ENCODE data around the gene MACROD1.
A peak's percentile ranks its signal among the peaks of the same experiment; 100 is the strongest.

MACROD1 gene, protein sequence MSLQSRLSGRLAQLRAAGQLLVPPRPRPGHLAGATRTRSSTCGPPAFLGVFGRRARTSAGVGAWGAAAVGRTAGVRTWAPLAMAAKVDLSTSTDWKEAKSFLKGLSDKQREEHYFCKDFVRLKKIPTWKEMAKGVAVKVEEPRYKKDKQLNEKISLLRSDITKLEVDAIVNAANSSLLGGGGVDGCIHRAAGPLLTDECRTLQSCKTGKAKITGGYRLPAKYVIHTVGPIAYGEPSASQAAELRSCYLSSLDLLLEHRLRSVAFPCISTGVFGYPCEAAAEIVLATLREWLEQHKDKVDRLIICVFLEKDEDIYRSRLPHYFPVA

DNA sequence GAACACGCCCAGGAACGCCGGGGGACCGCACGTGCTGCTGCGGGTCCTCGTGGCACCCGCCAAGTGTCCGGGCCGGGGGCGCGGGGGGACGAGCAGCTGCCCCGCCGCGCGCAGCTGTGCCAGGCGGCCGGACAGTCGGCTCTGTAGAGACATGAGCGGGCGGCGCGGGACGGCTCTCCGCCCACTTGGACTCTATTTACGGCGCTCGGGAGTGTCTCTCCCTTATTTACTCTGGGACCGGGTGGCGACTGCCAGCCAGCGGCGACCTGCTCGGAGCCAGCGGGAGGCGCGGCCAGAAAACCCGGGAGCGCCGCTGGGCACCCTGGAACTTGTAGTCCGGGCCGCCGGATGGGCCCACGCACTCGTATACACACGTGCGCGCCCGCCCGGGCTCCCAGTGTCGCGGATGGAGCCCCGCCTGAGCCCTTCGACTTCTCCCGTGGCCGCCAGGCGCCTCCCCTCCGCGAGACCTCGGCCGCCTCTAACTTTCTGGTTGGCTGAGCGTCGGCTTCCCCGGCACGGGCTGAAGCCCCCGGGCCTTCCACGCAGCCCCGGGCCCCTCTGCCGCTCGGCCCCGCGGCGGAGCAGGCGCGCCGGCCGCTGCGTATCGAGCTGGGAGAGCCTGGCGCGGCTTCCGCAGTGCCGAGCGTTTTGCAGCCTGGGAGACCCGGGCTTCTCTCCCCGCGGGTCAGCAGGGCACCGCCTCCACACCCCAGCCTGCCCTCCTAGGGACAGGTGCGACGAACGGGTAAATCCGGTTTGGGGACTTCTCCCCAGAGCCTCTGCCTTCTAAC is at the start of gene MACROD1:
TSS of gene MACROD1 (minus strand) at position 272 of the 794 bp plus-strand sequence. CDS start at position 153, 119 bp downstream.
- DNase-seq (ENCODE audit: low read depth), result peak; percentile 78

DNA sequence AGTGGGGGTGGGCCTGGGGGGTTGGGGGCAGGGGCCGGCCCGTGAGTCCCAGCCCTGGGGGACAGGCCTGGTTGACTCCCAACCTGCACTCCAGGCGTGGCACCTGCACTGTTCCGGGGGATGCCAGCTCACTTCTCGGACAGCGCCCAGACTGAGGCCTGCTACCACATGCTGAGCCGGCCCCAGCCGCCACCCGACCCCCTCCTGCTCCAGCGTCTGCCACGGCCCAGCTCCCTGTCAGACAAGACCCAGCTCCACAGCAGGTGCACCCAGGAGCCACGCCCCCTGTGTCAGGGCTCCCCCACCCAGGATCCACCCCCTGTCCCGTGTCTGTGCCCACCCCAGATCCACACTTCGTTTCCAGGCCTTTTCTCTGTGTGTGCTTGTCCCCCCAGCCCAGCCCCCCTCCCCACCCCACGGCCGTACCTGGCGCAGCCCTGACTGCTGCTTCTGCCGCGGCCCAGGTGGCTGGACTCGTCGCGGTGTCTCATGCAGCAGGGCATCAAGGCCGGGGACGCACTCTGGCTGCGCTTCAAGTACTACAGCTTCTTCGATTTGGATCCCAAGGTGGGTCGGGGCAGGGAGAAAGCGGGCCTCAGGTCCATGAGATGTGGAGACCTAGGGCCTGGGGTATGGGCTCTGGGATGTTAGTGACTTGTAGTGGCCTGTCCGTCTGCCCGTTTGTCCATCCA is 45.4 kb upstream of the MACROD1 start:
- no peak for DNase-seq (ENCODE audit: low read depth)

GRCh38 chr11:64210301-64211020 is 44.5 kb upstream of the MACROD1 start:
- no peak for DNase-seq (ENCODE audit: low read depth)

DNA sequence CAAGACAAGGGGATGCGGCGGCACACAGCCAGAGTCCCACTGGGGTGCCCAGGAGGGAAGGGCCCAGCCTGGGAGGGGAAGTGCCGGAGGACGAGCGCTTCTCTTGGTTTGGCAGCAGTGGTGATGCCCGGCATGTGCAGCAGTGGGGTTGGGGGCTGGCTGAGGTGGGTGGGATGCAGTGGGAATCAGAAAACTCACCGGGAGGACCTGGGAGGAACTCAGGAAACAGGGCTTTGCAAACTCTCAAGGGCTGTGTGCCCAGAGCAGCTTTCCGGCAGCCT is 43.6 kb upstream of the MACROD1 start:
- DNase-seq (ENCODE audit: low read depth), result no peak

GRCh38 chr11:64208796-64209562 is 43.1 kb upstream of the MACROD1 start:
- DNase-seq (ENCODE audit: low read depth), result no peak

DNA sequence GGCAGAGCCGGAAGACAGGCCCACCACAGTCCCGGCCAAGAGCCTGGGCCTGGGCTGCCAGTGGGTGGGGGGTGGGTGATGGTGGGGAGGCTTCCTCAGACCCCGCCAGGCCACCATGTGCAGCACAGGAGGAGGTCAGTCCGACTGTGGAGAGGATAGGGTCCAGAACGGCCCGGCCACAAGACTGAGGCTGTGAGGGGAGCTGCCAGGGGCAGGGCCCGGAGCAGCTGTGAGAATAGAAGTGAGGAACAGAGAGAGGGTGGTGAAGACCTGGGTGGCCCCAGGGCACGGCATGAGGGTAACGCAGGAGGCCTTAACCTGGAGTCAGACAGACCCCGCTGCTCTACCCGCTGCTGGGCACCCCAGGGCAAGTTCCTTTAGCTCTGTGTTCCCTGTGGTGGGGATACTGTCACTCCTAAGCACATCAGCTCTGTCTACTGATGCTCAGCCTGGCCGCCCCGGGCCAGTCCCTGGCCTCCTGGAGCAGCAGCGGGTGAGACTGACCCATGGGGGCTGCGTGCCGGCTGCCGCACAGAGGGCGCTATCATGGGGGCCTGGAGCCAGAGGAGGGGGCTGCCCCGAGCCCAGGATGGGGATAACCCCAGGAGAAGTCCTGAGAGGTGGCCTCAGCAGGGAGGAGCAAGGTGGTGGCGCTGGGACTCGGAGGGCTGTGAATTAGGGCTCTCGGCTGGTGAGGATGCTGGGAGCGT is 42.3 kb upstream of the MACROD1 start:
- no peak for DNase-seq (ENCODE audit: low read depth)

GRCh38 chr11:64207256-64208085 is 41.6 kb upstream of the MACROD1 start:
- peak; percentile 70 for DNase-seq (ENCODE audit: low read depth)

- DNase-seq (ENCODE audit: low read depth), result peak; percentile 45
These were observed 40.7 kb upstream of the MACROD1 start, which contains the start of gene FERMT3 for GRCh38 chr11:64206457-64207255. Gene FERMT3, plus strand, starts transcription at chr11:64206721. Its CDS starts 644 bp downstream, at chr11:64207365.

GRCh38 chr11:64204464-64204989 is 38.6 kb upstream of the MACROD1 start:
- peak; percentile 62 for DNase-seq (ENCODE audit: low read depth)

- no peak for DNase-seq (ENCODE audit: low read depth)
These were observed 38.1 kb upstream of the MACROD1 start for GRCh38 chr11:64204080-64204440.

DNA sequence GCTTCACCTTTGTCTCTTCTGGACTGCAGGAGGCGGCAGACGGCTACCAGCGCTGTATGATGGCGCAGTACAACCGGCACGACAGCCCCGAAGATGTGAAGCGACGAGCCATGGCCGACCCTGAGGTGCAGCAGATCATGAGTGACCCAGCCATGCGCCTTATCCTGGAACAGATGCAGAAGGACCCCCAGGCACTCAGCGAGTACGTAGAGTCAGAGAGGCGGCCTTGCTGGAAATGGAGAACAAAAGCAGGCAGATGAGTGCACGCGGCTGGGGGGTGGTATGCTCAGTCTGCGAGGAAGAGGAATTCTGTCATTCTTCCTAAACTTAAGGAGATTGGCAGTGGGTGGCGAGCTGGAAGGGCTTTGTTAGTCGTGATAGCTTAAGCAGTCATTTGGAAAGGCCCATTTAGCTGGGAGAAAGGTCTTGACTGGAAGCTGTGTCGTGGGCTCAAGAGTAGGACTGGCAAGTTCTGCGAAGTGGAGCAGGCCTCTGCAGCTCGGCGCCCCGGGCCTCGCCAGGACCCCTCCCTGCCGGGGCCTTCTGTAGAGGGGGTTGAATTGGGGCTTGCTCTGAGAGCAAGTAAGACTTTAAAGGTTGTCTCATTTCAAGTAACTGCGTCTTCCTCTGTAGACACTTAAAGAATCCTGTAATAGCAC is 37.6 kb upstream of the MACROD1 start:
- no peak for DNase-seq (ENCODE audit: low read depth)

DNA sequence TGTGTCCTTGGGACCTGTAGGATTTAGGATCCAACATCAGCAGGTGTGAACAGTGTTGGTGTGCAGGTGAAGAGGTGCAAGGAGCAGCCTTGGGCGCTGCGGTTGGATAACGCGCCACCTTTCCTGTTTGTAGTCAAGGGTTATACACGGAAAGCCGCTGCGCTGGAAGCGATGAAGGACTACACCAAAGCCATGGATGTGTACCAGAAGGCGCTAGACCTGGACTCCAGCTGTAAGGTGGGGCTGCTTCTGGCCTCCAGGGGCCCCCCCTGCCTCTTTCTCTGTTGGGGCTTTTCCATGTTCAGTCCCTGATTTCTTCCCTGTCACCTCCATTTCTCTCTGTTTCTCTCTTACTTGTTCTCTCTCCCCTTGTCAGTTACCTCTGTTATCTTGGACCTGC is 37.1 kb upstream of the MACROD1 start:
- DNase-seq (ENCODE audit: low read depth), result no peak

DNA sequence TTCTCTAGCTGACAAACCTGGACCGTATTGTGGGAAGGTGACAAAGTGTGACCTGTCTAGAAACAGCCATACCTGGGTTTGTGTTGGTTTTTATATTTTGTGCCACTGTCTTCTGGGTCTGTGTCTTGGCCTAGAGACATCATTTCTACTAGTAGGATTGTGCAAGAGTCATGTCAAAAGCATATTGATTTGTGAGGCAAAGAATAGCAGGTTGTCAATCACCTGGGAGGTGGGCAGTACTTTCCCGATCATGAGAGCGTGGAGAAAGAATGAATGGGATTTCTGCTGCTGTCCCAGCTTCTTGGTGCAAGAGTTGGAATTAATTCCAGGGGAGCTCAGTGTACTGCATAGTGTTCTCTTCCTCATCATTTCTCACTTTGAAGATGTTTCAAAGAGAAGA is 35.6 kb upstream of the MACROD1 start:
- DNase-seq (ENCODE audit: low read depth), result no peak

DNA sequence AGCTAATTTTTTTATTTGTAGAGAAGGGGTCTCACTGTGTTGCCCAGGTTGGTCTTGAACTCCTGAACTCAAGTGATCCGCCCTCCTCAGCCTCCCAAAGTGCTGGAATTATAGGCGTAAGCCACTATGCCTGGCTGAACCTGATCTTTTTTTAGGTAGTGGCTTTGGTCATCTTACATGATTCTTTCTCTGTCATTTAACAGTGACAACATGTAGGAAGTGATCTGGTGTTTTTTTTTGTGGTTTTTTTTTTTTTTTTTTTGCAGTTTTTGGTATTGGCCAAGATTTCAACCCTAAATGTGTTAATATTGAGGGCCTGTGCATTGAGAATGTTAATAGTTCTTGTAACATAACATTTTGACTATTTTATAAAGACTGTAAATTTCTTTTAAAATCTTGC is 32.6 kb upstream of the MACROD1 start:
- DNase-seq (ENCODE audit: low read depth), result no peak

DNA sequence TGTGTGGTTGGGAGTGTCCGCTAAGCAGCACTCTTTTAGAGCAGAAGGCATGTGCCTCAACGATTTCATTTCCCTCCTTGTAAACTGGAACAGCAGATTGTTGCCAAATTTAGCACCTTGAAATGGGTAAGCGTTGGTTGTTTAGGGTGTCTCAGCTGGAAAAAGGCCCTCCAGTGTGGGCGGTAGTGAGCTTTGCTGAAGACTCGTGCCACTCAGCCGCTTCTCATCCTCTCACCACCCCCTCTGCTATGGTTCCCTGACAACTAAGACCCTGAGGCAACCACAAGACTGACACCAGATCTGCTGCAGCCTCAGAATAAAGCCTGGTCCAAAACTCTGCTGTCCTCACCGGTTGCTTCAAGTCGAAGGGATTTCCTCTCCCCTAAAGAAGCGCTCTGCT is 30.7 kb upstream of the MACROD1 start:
- DNase-seq (ENCODE audit: low read depth), result no peak

GRCh38 chr11:64192434-64192833 is 26.5 kb upstream of the MACROD1 start:
- DNase-seq (ENCODE audit: low read depth), result no peak

GRCh38 chr11:64186492-64187165 is 20.7 kb upstream of the MACROD1 start:
- DNase-seq (ENCODE audit: low read depth), result no peak

All from activated T-helper 9 cell treated with anti-CD3 and anti-CD28 coated beads, Interleukin-2, amount 50 U/mL, for 16 hours (primary cell).